Sigmoid colon (tissue), 7 donors: ENCODE data around the gene RTN4RL2. TPM values are rescaled to one million over a fixed set of nuclear protein-coding genes. Genes with fewer than 3 reads are reported as not detected.

Experiments used
- DNase-seq: peaks from one replicate; pipeline ENCODE4 v3.0.0-alpha.2; 2019
- H3K27ac ChIP-seq, 4 donors: fragments of 200-600 bp; sonication (generic); one replicate each; pipeline ENCODE4 v1.5.1; 2016 to 2019; ENCODE audit warnings: mild to moderate bottlenecking in 1 of 4
- H3K27me3 ChIP-seq, 3 donors: fragments of 200-600 bp; sonication (generic); one replicate each; pipeline ENCODE4 v1.5.1; 2019; ENCODE audit warnings: mild to moderate bottlenecking in 1 of 3
- H3K36me3 ChIP-seq, 4 donors: fragments of 200-600 bp; sonication (generic); one replicate each; pipeline ENCODE4 v1.5.1; 2016 to 2019
- H3K4me1 ChIP-seq, 4 donors: fragments of 200-600 bp; sonication (generic); one replicate each; pipeline ENCODE4 v1.5.1; 2017 to 2019
- H3K4me3 ChIP-seq, 4 donors: fragments of 200-600 bp; sonication (generic); one replicate each; pipeline ENCODE4 v1.5.1; 2017 to 2019; ENCODE audit warnings: mild to moderate bottlenecking in 2 of 4, moderate library complexity in 1 of 4
- H3K9me3 ChIP-seq, 4 donors: fragments of 200-600 bp in 3 of 4; sonication (generic) in 3 of 4; one replicate each; pipeline versions ENCODE4 v1.5.1 to v1.6.1; 2013 to 2019
- CTCF ChIP-seq, 4 experiments: fragments of 450-650 bp in 3 of 4; fragments of 200-600 bp in 1 of 4; IDR thresholded peaks; one replicate each; pipeline ENCODE4 v1.5.1; 2016 to 2019; ENCODE audit warnings: antibody characterized with exemption in 4 of 4, mild to moderate bottlenecking in 3 of 4, moderate library complexity in 2 of 4
- EP300 ChIP-seq, 4 donors: sonication (generic); formaldehyde crosslinking; IDR thresholded peaks; one replicate each; pipeline ENCODE4 v1.6.1; 2017; ENCODE audit warnings: antibody characterized with exemption in 4 of 4
- POLR2A ChIP-seq, 2 donors: fragments of 450-650 bp; IDR thresholded peaks; one replicate each; pipeline ENCODE4 v1.6.1; 2016; ENCODE audit warnings: antibody characterized with exemption in 2 of 2, mild to moderate bottlenecking in 2 of 2, moderate library complexity in 2 of 2
- POLR2AphosphoS5 ChIP-seq, 4 donors: sonication (generic); formaldehyde crosslinking; IDR thresholded peaks; one replicate each; pipeline ENCODE4 v1.6.1; 2017; ENCODE audit warnings: antibody characterized with exemption in 4 of 4
- WGBS, 2 donors: extraction: QIAGEN DNeasy Blood & Tissue Kit; methylation state at CpG; one replicate each; pipeline ENCODE4 v1.1.7; 2013; 5-methylcytosine and 5-hydroxymethylcytosine counted together
- intact Hi-C: fragments of 100-400 bp; cut with DNase I; formaldehyde crosslinking; loops from one replicate; pipeline ENCODE4 v1.15.1; 2023
- polyA plus RNA-seq, 3 donors: library from polyadenylated mRNA; stranded (reverse); fragments of 200-250 nt; gene quantifications; one replicate each; pipeline ENCODE4 v1.2.3, GENCODE V29; 2013
- total RNA-seq, 4 donors: library from RNA; depleted of rRNA; stranded (reverse); fragments of >200 nt; gene quantifications; one replicate each; pipeline ENCODE4 v1.1.0, GENCODE V29; 2016
- donor health status: healthy with polysubstance abuse.
- donor health status: Bipolar disorder and iron deficiency.
- donor health status: healthy.

Gene RTN4RL2
- total RNA-seq (under 1 TPM in 2 of 4 donors, not detected in 2; 0.41 to 0.66 TPM), polyA plus RNA-seq (under 1 TPM in 2 of 3 donors, not detected in 1; 0.60 to 0.63 TPM)

DNA sequence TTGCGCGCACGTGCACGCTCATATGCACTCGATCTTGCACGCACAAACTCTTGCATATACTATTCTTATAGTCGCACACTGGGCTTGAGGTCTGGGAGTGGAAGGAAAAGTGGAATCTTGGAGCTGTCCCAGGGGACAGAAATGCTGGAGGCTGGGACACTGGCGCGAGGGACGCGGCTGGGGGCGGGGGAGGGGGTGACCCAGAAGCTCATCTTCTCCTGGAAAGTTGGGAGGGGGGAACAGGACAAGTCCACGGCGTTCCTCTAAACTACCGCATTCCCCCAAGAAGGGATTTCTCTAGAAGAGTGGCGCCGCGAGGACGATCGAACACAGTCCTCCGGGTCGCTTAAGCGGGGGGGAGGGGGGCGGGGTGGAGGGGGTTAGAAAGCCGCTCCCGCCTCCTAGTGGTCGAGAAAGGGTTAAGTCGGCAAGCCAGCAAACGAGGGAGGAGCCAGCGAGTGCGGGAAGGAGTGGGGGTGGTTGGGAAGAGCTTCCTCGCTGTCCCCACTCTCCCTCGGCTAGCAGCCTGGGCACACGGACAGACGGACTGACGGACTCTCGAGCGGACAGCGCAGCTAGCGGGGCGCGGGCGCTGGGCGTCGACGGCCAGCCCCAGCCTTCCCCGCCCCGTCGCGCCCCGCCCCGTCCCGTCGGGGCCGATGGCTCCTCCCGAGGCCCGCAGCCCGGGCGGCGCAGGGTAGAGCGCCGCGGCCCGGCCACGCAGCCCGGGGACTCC is at the start of gene RTN4RL2:
RTN4RL2 (plus strand) TSS at position 507 of the 736 bp plus-strand sequence. CDS start 338 bp downstream, outside the sequence.
- no peak for TF ChIP-seq EP300 (IDR thresholded peaks at IDR 0.05)
- peak in 1 of 4 donors; percentile 8 for TF ChIP-seq POLR2AphosphoS5 (IDR thresholded peaks at IDR 0.05)
- TF ChIP-seq CTCF (IDR thresholded peaks at IDR 0.05): no peak
- no peak for TF ChIP-seq POLR2A (IDR thresholded peaks at IDR 0.05)
- WGBS, 2 donors: 1% methylated on average over 66 of the region's 66 CpGs
- Histone ChIP-seq H3K27me3 (peaks cover 34 to 68% (median 56%) of the 10 kb centered on the region in 3 donors), H3K4me3 (peak within 1 kb of the TSS in 3 of 4 donors; percentile 23 to 45 (median 43)), H3K4me1 (peaks cover 0 to 45% (median 42%) of the 10 kb centered on the region in 4 donors), H3K36me3 (no peaks in the 10 kb centered on the region), H3K9me3 (no peaks in the 10 kb centered on the region), H3K27ac (no peak within 1 kb of the TSS)
- no peak for DNase-seq
- intact Hi-C loops: no loop called here

GRCh38 chr11:57413681-57414080 is 46.6 kb upstream of the RTN4RL2 start:
- no peak for TF ChIP-seq POLR2A (IDR thresholded peaks at IDR 0.05)
- TF ChIP-seq CTCF (IDR thresholded peaks at IDR 0.05): no peak
- TF ChIP-seq EP300 (IDR thresholded peaks at IDR 0.05): no peak
- no peak for TF ChIP-seq POLR2AphosphoS5 (IDR thresholded peaks at IDR 0.05)
- intact Hi-C loops: no loop called here

GRCh38 chr11:57414612-57415212 is 45.6 kb upstream of the RTN4RL2 start:
- DNase-seq: no peak
- no peaks in the 10 kb centered on the region for H3K9me3 ChIP-seq
- TF ChIP-seq CTCF (IDR thresholded peaks at IDR 0.05) (no peak), POLR2AphosphoS5 (IDR thresholded peaks at IDR 0.05) (no peak), POLR2A (IDR thresholded peaks at IDR 0.05) (no peak)
- H3K36me3 ChIP-seq: peaks cover 11 to 91% (median 22%) of the 10 kb centered on the region in 4 donors
- H3K27ac ChIP-seq: no peak overlapping the region
- intact Hi-C loops: no loop called here
- no peaks in the 10 kb centered on the region for H3K27me3 ChIP-seq
- peaks cover 0 to 10% (median 3%) of the 10 kb centered on the region in 4 donors for H3K4me1 ChIP-seq
- 95 to 97% methylated on average over 11 of the region's 11 CpGs for WGBS, 2 donors
- H3K4me3 ChIP-seq: no peak overlapping the region

More at GRCh38 chr11:57413681-57414080, 46.6 kb upstream of the RTN4RL2 start:
- Histone ChIP-seq H3K27me3 (no peaks in the 10 kb centered on the region), H3K4me3 (no peak overlapping the region), H3K36me3 (peaks cover 16 to 96% (median 27%) of the 10 kb centered on the region in 4 donors), H3K4me1 (peaks cover 0 to 10% (median 3%) of the 10 kb centered on the region in 4 donors), H3K9me3 (no peaks in the 10 kb centered on the region), H3K27ac (no peak overlapping the region)
- WGBS, 2 donors: 91 to 95% methylated on average over 4 of the region's 4 CpGs
- no peak for DNase-seq

- Histone ChIP-seq H3K4me3 (no peak overlapping the region), H3K27me3 (no peaks in the 10 kb centered on the region), H3K9me3 (no peaks in the 10 kb centered on the region), H3K36me3 (peaks cover 11 to 89% (median 20%) of the 10 kb centered on the region in 4 donors), H3K4me1 (peaks cover 0 to 10% (median 3%) of the 10 kb centered on the region in 4 donors), H3K27ac (no peak overlapping the region)
- TF ChIP-seq EP300 (IDR thresholded peaks at IDR 0.05) (no peak), CTCF (IDR thresholded peaks at IDR 0.05) (no peak), POLR2A (IDR thresholded peaks at IDR 0.05) (no peak), POLR2AphosphoS5 (IDR thresholded peaks at IDR 0.05) (no peak)
- DNase-seq: no peak
- intact Hi-C loops: no loop called here
- WGBS, 2 donors: 90 to 95% methylated on average over 3 of the region's 3 CpGs
Measured at GRCh38 chr11:57416436-57416835, 43.9 kb upstream of the RTN4RL2 start.
